Choroid plexus epithelial cell (primary cell): ENCODE results near the gene ADAM12.
A peak's percentile ranks its signal among the peaks of the same experiment; 100 is the strongest.

Experiments
- DNase-seq: peaks from one replicate; pipeline ENCODE4 v3.0.0-alpha.2; 2010; ENCODE audit warnings: low read depth
- H3K4me3 ChIP-seq: 2 replicates; pipeline ENCODE4 v1.5.1; 2011; ENCODE audit warnings: low read depth, mild to moderate bottlenecking, control low read depth, low read length, moderate library complexity
- CTCF ChIP-seq: conservative IDR thresholded peaks from 2 replicates; pipeline ENCODE4 v1.5.1; 2011; ENCODE audit warnings: low read depth, mild to moderate bottlenecking, control low read depth, inconsistent platforms, low read length, moderate library complexity

Gene ADAM12

GRCh38 chr10:126045861-126046260 lies 342.4 kb downstream of the ADAM12 start:
- no peak for DNase-seq
- no peak overlapping the region for H3K4me3 ChIP-seq
- no peak for TF ChIP-seq CTCF

DNA sequence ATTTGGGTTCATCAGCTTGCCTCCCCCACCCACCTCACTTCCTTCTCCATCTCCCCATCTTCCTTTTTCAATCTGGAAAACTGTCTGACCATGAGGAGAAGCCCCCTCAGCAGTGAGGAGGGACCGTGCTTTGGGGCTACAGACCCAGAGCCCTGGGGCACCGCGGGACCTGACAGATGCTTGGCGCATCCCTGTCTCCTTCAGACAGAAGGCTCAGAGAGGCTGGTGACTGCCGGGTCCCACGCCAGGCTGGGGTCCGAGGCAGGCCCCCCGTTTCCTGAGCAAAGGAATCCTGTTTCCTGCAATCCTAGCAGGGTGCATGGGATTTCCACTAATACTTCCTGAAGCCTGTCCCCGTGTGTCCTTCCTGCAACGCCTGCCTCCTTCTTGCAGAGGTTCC lies 344.9 kb downstream of the ADAM12 start:
- TF ChIP-seq CTCF: no peak
- H3K4me3 ChIP-seq: no peak overlapping the region
- no peak for DNase-seq

DNA sequence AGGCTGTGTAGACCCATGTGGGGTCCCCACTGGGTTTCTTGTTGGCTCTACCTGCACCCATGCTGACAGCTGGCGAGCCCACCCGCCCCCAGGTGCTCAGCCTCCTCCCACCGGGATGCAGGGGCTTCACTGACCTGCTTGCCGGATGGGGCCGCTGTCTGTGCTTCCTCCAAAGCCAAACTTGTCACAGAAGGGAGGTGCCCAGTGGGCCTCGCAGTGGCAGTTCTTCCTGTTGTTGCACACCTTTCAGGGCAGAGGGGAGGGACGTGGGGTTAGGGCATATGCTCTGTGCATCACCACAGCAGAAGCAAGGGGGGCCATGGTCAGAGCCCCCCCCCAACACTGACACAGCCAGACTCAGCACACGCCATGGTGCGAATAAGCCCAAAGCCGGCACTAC lies 345.4 kb downstream of the ADAM12 start:
- TF ChIP-seq CTCF: no peak
- DNase-seq: no peak
- no peak overlapping the region for H3K4me3 ChIP-seq

DNA sequence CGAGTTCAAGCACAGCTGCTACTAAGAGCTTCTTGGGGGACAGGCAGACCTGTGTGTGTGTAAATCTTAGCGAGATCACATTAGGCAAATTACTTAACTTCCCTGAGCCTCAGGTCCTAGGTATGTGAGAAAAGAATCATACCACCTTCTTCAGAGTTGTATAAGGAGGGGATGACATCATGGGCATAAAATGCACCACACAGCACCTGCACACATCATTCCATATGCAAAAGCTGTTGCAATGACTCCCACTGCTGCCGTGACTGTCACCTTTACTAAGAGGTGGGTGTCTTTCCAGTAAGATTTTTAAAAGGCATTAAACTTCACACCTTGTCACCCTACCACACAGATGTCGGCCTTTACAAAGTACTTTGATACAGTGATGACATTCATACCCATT lies 345.9 kb downstream of the ADAM12 start:
- H3K4me3 ChIP-seq: no peak overlapping the region
- no peak for TF ChIP-seq CTCF
- DNase-seq: no peak

GRCh38 chr10:126041804-126042231 lies 346.5 kb downstream of the ADAM12 start:
- DNase-seq: peak; percentile 72
- H3K4me3 ChIP-seq: no peak overlapping the region
- TF ChIP-seq CTCF: no peak

GRCh38 chr10:126041117-126041516 lies 347.2 kb downstream of the ADAM12 start:
- H3K4me3 ChIP-seq: no peak overlapping the region
- DNase-seq: no peak
- no peak for TF ChIP-seq CTCF

GRCh38 chr10:126037946-126038345 lies 350.3 kb downstream of the ADAM12 start:
- TF ChIP-seq CTCF: no peak
- DNase-seq: no peak
- H3K4me3 ChIP-seq: no peak overlapping the region
